Fibroblast of skin of left biceps (primary cell): ENCODE data around the gene RNF2.
"Not testable (repeated sequence)": the region's sequence is repeated elsewhere in the genome, so short reads cannot be mapped to it uniquely, and the experiment has no call there.

Experiments
- DNase-seq, 2 experiments: peaks; one replicate each; pipeline ENCODE4 v3.0.0-alpha.2; 2013; ENCODE audit warnings: low read depth in 2 of 2

RNF2 gene

GRCh38 chr1:185050823-185051451, 5.6 kb downstream of the RNF2 start:
- DNase-seq = no peak

- no peak for DNase-seq
Measured at GRCh38 chr1:185053204-185053603, 7.8 kb downstream of the RNF2 start.

GRCh38 chr1:185054365-185055060, 9.2 kb downstream of the RNF2 start:
- no peak for DNase-seq

- DNase-seq = no peak
Measured at GRCh38 chr1:185058110-185058509, 12.8 kb downstream of the RNF2 start.

- no peak for DNase-seq
Measured at GRCh38 chr1:185058876-185059275, 13.5 kb downstream of the RNF2 start.

- no peak for DNase-seq
Measured at GRCh38 chr1:185059950-185060571, 14.7 kb downstream of the RNF2 start.

GRCh38 chr1:185062710-185063370, 17.5 kb downstream of the RNF2 start:
- no peak for DNase-seq

GRCh38 chr1:185063719-185064118, 18.4 kb downstream of the RNF2 start:
- DNase-seq = no peak

- DNase-seq = not testable (repeated sequence)
Measured at GRCh38 chr1:185065006-185065405, 19.6 kb downstream of the RNF2 start.

GRCh38 chr1:185066181-185066580, 20.8 kb downstream of the RNF2 start:
- DNase-seq = no peak

- DNase-seq = no peak
Measured at GRCh38 chr1:185068341-185068740, 23.0 kb downstream of the RNF2 start.

GRCh38 chr1:185069202-185069772, 23.9 kb downstream of the RNF2 start:
- DNase-seq = no peak

- no peak for DNase-seq
Measured at GRCh38 chr1:185070051-185070450, 24.7 kb downstream of the RNF2 start.

- DNase-seq = no peak
Measured at GRCh38 chr1:185073725-185074124, 28.4 kb downstream of the RNF2 start.

- no peak for DNase-seq
Measured at GRCh38 chr1:185074307-185074706, 28.9 kb downstream of the RNF2 start.

GRCh38 chr1:185075476-185075875, 30.1 kb downstream of the RNF2 start:
- no peak for DNase-seq

- DNase-seq = no peak
Measured at GRCh38 chr1:185077374-185077773, 32.0 kb downstream of the RNF2 start.

- DNase-seq = no peak
Measured at GRCh38 chr1:185080422-185080821, 35.1 kb downstream of the RNF2 start.

- no peak for DNase-seq
Measured at GRCh38 chr1:185083818-185084217, 38.5 kb downstream of the RNF2 start.

- no peak for DNase-seq
Measured at GRCh38 chr1:185087101-185087500, 41.7 kb downstream of the RNF2 start.

- DNase-seq = no peak
Measured at GRCh38 chr1:185087746-185088145, 42.4 kb downstream of the RNF2 start.

GRCh38 chr1:185091480-185091879, 46.1 kb downstream of the RNF2 start:
- DNase-seq = no peak
